VCaP (cell line): ENCODE data around the gene SLU7.

Experiments
- H3K27ac ChIP-seq: fragments of 450-650 bp; 2 replicates; pipeline ENCODE4 v1.5.1; 2017
- CTCF ChIP-seq: fragments of 450-650 bp; conservative IDR thresholded peaks from 2 replicates; pipeline ENCODE4 v1.5.1; 2017; ENCODE audit warnings: mild to moderate bottlenecking, moderate library complexity

The SLU7 gene

GRCh38 chr5:160463740-160464465, 45.0 kb upstream of the SLU7 start:
- no peak overlapping the region for H3K27ac ChIP-seq
- TF ChIP-seq CTCF = no peak

GRCh38 chr5:160463227-160463626, 44.3 kb upstream of the SLU7 start:
- no peak for TF ChIP-seq CTCF
- H3K27ac ChIP-seq = no peak overlapping the region

GRCh38 chr5:160462167-160462566, 43.3 kb upstream of the SLU7 start:
- no peak overlapping the region for H3K27ac ChIP-seq
- no peak for TF ChIP-seq CTCF

GRCh38 chr5:160461378-160461777, 42.5 kb upstream of the SLU7 start:
- H3K27ac ChIP-seq = no peak overlapping the region
- TF ChIP-seq CTCF = no peak

- no peak overlapping the region for H3K27ac ChIP-seq
- no peak for TF ChIP-seq CTCF
These were observed 41.6 kb upstream of the SLU7 start for GRCh38 chr5:160460377-160461049.

GRCh38 chr5:160458806-160459800, 40.2 kb upstream of the SLU7 start:
- no peak for TF ChIP-seq CTCF
- no peak overlapping the region for H3K27ac ChIP-seq

- no peak overlapping the region for H3K27ac ChIP-seq
- no peak for TF ChIP-seq CTCF
These were observed 38.4 kb upstream of the SLU7 start for GRCh38 chr5:160457252-160457651.
